ENCODE results near the gene CDC34.

DNA sequence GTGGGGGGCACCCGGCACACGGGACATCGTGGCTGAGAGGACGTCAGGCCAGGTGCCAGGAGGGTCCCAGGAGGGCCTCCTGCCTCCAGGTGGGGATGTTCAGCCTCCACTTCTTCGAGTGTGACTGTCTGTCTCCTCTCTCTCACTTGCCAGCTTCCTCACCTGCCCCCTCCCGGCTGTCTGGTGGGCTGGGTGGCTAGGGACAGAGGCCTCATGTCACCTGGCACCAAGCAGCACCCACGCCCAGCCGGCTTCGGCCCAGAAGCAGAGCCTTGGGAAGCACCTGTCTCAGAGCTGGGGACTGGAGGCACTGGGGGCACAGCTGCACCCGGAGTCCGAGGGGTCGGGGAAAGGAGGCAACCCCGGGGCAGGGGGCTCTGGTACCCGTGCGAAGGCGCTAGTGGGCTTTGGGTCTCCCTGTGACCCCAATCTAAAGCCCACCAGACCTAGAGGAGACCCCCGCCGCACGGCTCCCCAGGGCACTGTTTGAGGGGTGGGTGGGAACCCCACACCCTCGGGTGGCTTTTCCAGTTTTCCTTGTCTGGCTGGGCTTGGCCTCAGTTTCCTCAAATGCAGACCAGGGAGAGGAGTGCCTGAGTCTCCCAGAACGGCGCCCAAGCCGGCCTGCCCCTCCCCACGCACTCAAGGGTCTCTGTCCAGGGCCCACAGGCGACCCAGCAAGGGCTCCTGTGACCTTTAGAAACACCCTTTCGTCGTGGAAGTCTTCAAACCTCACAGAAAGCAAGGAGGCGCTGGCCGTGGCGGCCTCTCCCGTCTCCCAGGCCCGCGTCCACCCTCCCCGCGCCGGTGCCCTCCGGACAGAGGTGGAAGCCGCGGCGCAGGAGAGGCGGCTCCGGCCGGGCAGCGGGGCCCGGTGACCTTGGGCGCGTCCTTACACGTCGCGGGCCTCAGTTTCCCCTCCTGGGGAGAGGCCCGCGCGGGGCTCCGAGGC, 57.5 kb downstream of the CDC34 start:
- TF ChIP-seq, protein P1, sequence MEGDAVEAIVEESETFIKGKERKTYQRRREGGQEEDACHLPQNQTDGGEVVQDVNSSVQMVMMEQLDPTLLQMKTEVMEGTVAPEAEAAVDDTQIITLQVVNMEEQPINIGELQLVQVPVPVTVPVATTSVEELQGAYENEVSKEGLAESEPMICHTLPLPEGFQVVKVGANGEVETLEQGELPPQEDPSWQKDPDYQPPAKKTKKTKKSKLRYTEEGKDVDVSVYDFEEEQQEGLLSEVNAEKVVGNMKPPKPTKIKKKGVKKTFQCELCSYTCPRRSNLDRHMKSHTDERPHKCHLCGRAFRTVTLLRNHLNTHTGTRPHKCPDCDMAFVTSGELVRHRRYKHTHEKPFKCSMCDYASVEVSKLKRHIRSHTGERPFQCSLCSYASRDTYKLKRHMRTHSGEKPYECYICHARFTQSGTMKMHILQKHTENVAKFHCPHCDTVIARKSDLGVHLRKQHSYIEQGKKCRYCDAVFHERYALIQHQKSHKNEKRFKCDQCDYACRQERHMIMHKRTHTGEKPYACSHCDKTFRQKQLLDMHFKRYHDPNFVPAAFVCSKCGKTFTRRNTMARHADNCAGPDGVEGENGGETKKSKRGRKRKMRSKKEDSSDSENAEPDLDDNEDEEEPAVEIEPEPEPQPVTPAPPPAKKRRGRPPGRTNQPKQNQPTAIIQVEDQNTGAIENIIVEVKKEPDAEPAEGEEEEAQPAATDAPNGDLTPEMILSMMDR (IDR thresholded peaks at IDR 0.05): no peak
- TF ChIP-seq POLR2A (IDR thresholded peaks at IDR 0.05): no peak
